Transverse colon (tissue), 3 donors: ENCODE results near the gene TCTN2.

Experiments used
- CTCF ChIP-seq, 5 experiments: fragments of 200-600 bp in 3 of 5; fragments of 450-650 bp in 2 of 5; sonication (generic) in 3 of 5; IDR thresholded peaks; 1 replicate in 2 of 5; 2 replicates in 3 of 5; pipeline ENCODE4 v1.5.1; 2016 to 2017; ENCODE audit warnings: antibody characterized with exemption in 5 of 5, inconsistent platforms in 3 of 5, mild to moderate bottlenecking in 2 of 5, moderate library complexity in 1 of 5
- EP300 ChIP-seq: sonication (generic); formaldehyde crosslinking; IDR thresholded peaks from one replicate; pipeline ENCODE4 v1.6.1; 2017; ENCODE audit warnings: antibody characterized with exemption, low read depth
- POLR2A ChIP-seq: fragments of 450-650 bp; IDR thresholded peaks from one replicate; pipeline ENCODE4 v1.6.1; 2016; ENCODE audit warnings: antibody characterized with exemption, mild to moderate bottlenecking, moderate library complexity

- no peak for TF ChIP-seq CTCF (IDR thresholded peaks at IDR 0.05)
- no peak for TF ChIP-seq POLR2A
- no peak for TF ChIP-seq EP300
Measured at GRCh38 chr12:123643911-123644310, 27.0 kb upstream of the TCTN2 start.
